Right ventricle myocardium inferior (tissue), 1 donor: ENCODE results near the gene KCNA10. TPM values are rescaled to one million over a fixed set of nuclear protein-coding genes. Genes with fewer than 3 reads are reported as not detected.

Source experiments
- total RNA-seq: library from RNA; stranded (reverse); fragmentation: NEBNext Ultra II Directional; extraction: Animal tissue kit (Norgen Biotek cat#: 25700); gene quantifications from one replicate; pipeline ENCODE4 v1.2.1, GENCODE V29; 2021
- donor health status: DM: no; HTN: yes; CAD: no; lungs with severe emphysema.

Gene KCNA10
- total RNA-seq, 1 donor from 2014 or later = not detected

Other genes starting within 250 kb of the KCNA10 start
- 14.7 TPM for gene RBM15, start 179.8 kb downstream of the KCNA10 start, total RNA-seq
- 2.6 TPM for gene SLC16A4, start 128.1 kb downstream of the KCNA10 start, total RNA-seq
- 261 TPM for gene LAMTOR5, start 111.5 kb downstream of the KCNA10 start, total RNA-seq
- not detected for gene PROK1, start 68.0 kb downstream of the KCNA10 start, total RNA-seq
- 1.5 TPM for gene KCNA2, start 87.2 kb upstream of the KCNA10 start, total RNA-seq
- gene KCNA3, start 155.8 kb upstream of the KCNA10 start, total RNA-seq = 0.38 TPM